ENCODE data around the gene FRMD1.

- TF ChIP-seq POLR2AphosphoS5 (IDR thresholded peaks at IDR 0.05; ENCODE audit: low read depth, low read length) (no peak), SIN3A (IDR thresholded peaks at IDR 0.05; ENCODE audit: borderline replicate concordance, insufficient read depth, low read length) (no peak)
- TF ChIP-seq, protein P1, sequence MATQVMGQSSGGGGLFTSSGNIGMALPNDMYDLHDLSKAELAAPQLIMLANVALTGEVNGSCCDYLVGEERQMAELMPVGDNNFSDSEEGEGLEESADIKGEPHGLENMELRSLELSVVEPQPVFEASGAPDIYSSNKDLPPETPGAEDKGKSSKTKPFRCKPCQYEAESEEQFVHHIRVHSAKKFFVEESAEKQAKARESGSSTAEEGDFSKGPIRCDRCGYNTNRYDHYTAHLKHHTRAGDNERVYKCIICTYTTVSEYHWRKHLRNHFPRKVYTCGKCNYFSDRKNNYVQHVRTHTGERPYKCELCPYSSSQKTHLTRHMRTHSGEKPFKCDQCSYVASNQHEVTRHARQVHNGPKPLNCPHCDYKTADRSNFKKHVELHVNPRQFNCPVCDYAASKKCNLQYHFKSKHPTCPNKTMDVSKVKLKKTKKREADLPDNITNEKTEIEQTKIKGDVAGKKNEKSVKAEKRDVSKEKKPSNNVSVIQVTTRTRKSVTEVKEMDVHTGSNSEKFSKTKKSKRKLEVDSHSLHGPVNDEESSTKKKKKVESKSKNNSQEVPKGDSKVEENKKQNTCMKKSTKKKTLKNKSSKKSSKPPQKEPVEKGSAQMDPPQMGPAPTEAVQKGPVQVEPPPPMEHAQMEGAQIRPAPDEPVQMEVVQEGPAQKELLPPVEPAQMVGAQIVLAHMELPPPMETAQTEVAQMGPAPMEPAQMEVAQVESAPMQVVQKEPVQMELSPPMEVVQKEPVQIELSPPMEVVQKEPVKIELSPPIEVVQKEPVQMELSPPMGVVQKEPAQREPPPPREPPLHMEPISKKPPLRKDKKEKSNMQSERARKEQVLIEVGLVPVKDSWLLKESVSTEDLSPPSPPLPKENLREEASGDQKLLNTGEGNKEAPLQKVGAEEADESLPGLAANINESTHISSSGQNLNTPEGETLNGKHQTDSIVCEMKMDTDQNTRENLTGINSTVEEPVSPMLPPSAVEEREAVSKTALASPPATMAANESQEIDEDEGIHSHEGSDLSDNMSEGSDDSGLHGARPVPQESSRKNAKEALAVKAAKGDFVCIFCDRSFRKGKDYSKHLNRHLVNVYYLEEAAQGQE (IDR thresholded peaks at IDR 0.05; ENCODE audit: insufficient read depth in 1 of 2, low read depth in 2 of 2, low read length in 2 of 2) = no peak
Measured at GRCh38 chr6:168039849-168040248, 39.2 kb downstream of the FRMD1 start.

Data from PFSK-1 (cell line).